Measurements from ENCODE around the gene DLG1.

DLG1 gene

DNA sequence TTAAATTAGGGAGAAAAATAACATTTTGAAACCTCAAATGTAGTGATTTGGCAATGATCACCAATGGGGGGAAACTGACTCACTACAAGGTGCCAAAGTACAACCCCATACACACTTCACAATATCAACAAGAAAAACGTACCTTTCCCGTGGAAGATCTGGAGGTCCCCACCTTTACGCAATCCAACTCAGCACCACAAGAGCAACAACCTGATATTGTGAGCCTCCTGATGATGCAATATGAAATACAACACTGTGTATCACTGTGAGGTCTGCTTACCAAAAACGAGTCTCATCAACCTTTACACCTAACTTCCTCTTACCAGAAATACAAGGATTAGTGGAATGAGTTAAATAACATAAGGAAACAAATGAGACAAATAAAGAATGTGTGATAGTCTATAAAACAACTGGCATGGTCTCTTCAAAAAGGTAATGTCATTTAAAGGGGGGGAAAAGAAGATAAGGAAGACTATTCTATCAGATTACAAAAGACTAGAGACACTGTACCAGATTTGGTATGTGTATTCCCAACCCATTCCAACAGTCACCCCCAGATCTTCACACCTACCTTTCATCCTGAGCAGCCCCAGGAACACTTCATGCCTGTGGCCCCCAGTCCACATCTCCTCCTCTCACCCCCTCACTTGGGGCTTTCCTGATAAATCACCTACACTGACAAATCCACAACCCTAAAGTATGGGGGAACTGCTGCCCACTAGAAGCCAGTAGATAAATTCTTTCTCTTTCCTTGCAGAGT, 27.7 kb downstream of the DLG1 start:
- TF ChIP-seq, protein P1, sequence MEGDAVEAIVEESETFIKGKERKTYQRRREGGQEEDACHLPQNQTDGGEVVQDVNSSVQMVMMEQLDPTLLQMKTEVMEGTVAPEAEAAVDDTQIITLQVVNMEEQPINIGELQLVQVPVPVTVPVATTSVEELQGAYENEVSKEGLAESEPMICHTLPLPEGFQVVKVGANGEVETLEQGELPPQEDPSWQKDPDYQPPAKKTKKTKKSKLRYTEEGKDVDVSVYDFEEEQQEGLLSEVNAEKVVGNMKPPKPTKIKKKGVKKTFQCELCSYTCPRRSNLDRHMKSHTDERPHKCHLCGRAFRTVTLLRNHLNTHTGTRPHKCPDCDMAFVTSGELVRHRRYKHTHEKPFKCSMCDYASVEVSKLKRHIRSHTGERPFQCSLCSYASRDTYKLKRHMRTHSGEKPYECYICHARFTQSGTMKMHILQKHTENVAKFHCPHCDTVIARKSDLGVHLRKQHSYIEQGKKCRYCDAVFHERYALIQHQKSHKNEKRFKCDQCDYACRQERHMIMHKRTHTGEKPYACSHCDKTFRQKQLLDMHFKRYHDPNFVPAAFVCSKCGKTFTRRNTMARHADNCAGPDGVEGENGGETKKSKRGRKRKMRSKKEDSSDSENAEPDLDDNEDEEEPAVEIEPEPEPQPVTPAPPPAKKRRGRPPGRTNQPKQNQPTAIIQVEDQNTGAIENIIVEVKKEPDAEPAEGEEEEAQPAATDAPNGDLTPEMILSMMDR (IDR thresholded peaks at IDR 0.05; ENCODE audit: low read depth, low read length), result no peak
- DNase-seq (ENCODE audit: low read depth, low spot score), result no peak
- no peak overlapping the region for H3K4me3 ChIP-seq (ENCODE audit: low read depth, low read length)
- in situ Hi-C loops (cut with HindIII; ENCODE audit: low sequenced_read_pairs), result no loop called here

DNA sequence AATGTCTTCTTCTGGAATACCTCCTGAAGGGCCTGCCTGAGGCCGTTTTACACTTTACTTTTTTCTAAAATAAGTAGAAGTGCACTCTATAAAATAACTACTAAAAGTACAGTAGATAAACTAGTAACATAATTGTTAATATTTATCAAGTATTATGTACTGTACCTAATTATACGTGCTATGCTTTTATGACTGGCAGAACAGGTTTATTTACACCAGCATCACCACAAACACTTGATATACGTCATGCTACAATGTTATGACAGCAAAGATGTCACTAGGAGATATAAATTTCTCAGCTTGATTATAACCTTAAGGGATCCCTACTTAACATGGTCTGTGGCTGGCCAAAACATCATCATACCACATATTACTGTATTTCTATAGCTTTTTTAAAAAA, 29.4 kb downstream of the DLG1 start:
- no peak for DNase-seq (ENCODE audit: low read depth, low spot score)
- H3K4me3 ChIP-seq (ENCODE audit: low read depth, low read length), result no peak overlapping the region
- in situ Hi-C loops (cut with HindIII; ENCODE audit: low sequenced_read_pairs), result no loop called here
- TF ChIP-seq, protein P1 (IDR thresholded peaks at IDR 0.05; ENCODE audit: low read depth, low read length), result no peak

DNA sequence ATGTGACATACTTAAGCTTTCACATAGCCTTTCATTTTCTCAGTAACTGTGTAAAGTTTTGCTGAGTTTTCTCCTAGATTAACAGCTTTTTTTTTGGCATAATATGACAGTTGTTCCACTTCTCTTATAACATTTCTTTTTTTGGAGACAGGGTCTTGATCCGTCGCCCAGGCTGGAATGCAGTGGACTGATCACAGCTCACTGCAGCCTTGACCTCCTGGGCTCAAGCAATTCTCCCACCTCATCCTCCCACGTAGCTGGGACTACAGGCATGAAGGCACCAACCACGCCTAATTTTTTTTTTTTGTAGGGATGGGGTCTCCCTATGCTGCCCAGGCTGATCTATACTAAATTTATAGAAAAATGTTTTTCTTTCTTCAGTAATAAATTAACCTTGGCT, 30.1 kb downstream of the DLG1 start:
- TF ChIP-seq, protein P1 (IDR thresholded peaks at IDR 0.05; ENCODE audit: low read depth, low read length), result no peak
- DNase-seq (ENCODE audit: low read depth, low spot score), result no peak
- in situ Hi-C loops (cut with HindIII; ENCODE audit: low sequenced_read_pairs), result no loop called here
- H3K4me3 ChIP-seq (ENCODE audit: low read depth, low read length), result no peak overlapping the region

DNA sequence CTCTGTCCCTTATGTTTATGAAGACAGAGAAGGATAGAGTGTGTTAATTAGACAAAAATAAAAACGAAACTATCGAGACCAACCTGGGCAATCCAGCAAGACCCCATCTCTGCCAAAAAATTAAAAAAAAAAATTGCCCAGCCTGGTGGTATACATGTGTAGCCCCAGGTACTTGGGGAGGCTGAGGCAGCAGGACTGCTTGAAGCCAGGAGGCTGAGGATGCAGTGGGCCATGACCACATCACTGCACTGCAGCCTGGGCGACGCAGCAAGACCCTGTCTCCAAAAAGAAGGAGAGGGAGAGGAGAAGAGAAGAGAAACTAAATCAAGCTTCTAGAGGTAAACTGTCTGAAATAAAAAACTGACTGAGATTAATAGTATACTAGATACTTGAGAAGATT, 32.1 kb downstream of the DLG1 start:
- H3K4me3 ChIP-seq (ENCODE audit: low read depth, low read length), result no peak overlapping the region
- DNase-seq (ENCODE audit: low read depth, low spot score), result no peak
- in situ Hi-C loops (cut with HindIII; ENCODE audit: low sequenced_read_pairs), result no loop called here
- TF ChIP-seq, protein P1 (IDR thresholded peaks at IDR 0.05; ENCODE audit: low read depth, low read length), result no peak

DNA sequence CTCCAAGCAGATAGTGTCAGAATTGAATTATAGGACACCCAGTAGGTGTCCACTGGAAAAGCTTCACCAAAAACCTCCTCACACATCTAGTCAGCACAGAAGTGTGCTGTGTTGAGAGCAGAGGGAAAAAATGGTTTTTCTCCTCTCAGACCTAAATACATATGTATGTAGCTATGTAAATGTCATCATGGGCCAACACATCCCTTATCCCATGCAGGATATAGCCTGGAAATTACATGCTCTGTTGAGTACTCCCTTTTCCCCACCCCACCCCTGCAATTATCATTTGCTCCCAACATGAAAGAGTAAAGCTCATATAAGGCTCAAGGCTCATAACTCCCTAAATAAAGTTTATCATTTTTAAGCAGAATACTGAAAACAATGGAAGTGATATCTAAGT, 35.7 kb downstream of the DLG1 start:
- TF ChIP-seq, protein P1 (IDR thresholded peaks at IDR 0.05; ENCODE audit: low read depth, low read length), result no peak
- in situ Hi-C loops (cut with HindIII; ENCODE audit: low sequenced_read_pairs), result no loop called here
- H3K4me3 ChIP-seq (ENCODE audit: low read depth, low read length), result no peak overlapping the region
- DNase-seq (ENCODE audit: low read depth, low spot score), result no peak

DNA sequence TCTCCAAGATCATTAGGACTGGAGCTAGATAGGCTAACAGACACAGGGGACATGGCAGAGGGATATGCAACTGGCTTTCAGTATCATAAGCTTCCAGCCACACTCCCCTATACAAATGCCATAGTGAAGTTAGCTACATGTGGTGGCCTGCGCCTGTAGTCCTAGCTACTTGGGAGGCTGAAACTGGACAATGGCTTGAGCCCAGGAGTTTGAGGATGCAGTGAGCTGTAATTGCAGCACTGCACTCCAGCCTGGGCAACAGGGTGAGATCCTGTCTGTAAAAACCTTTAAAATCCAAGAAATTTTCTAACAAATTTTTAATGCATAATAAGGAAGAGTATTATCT, 37.3 kb downstream of the DLG1 start:
- TF ChIP-seq, protein P1 (IDR thresholded peaks at IDR 0.05; ENCODE audit: low read depth, low read length), result no peak
- in situ Hi-C loops (cut with HindIII; ENCODE audit: low sequenced_read_pairs), result no loop called here
- no peak for DNase-seq (ENCODE audit: low read depth, low spot score)
- no peak overlapping the region for H3K4me3 ChIP-seq (ENCODE audit: low read depth, low read length)
